NCI-H1417 (cell line): ENCODE results near the gene LTBP1.
A peak's percentile ranks its signal among the peaks of the same experiment; 100 is the strongest.

ENCODE experiments used
- DNase-seq, 3 experiments: peaks; one replicate each; lab custom pipeline; 2025; lab: John Stamatoyannopoulos, UW

Gene LTBP1

GRCh38 chr2:33116799-33117198, 170.0 kb downstream of the LTBP1 start:
- DNase-seq: peak in 2 of 3 experiments; percentile 11 to 32

- no peak for DNase-seq
These were observed 171.9 kb downstream of the LTBP1 start for GRCh38 chr2:33118651-33119050.

- DNase-seq: peak in 2 of 3 experiments; percentile 12 to 58
These were observed 174.7 kb downstream of the LTBP1 start for GRCh38 chr2:33121416-33121815.

GRCh38 chr2:33121925-33122324, 175.2 kb downstream of the LTBP1 start:
- DNase-seq: no peak

GRCh38 chr2:33122726-33123125, 176.0 kb downstream of the LTBP1 start:
- no peak for DNase-seq

- no peak for DNase-seq
These were observed 176.5 kb downstream of the LTBP1 start for GRCh38 chr2:33123216-33123615.

GRCh38 chr2:33126552-33126951, 179.8 kb downstream of the LTBP1 start:
- DNase-seq: no peak

GRCh38 chr2:33126958-33127357, 180.2 kb downstream of the LTBP1 start:
- DNase-seq: no peak

- DNase-seq: no peak
These were observed 182.7 kb downstream of the LTBP1 start for GRCh38 chr2:33129263-33130053.

GRCh38 chr2:33130054-33130447, 183.3 kb downstream of the LTBP1 start:
- peak in 1 of 3 experiments; percentile 56 for DNase-seq

GRCh38 chr2:33130544-33130943, 183.8 kb downstream of the LTBP1 start:
- DNase-seq: no peak

GRCh38 chr2:33131111-33131510, 184.4 kb downstream of the LTBP1 start:
- no peak for DNase-seq

GRCh38 chr2:33131749-33132148, 185.0 kb downstream of the LTBP1 start:
- DNase-seq: no peak

- peak in 1 of 3 experiments; percentile 18 for DNase-seq
These were observed 186.8 kb downstream of the LTBP1 start for GRCh38 chr2:33133454-33133952.

GRCh38 chr2:33134086-33134771, 187.5 kb downstream of the LTBP1 start:
- DNase-seq: peak in 1 of 3 experiments; percentile 96

GRCh38 chr2:33134791-33135560, 188.2 kb downstream of the LTBP1 start:
- peak in 1 of 3 experiments; percentile 42 for DNase-seq

- no peak for DNase-seq
These were observed 188.9 kb downstream of the LTBP1 start for GRCh38 chr2:33135645-33136044.

GRCh38 chr2:33136056-33136455, 189.3 kb downstream of the LTBP1 start:
- DNase-seq: no peak

GRCh38 chr2:33136566-33136965, 189.8 kb downstream of the LTBP1 start:
- DNase-seq: no peak

- DNase-seq: no peak
These were observed 190.6 kb downstream of the LTBP1 start for GRCh38 chr2:33137331-33137730.

- no peak for DNase-seq
These were observed 193.2 kb downstream of the LTBP1 start for GRCh38 chr2:33139949-33140348.

GRCh38 chr2:33141476-33141875, 194.7 kb downstream of the LTBP1 start:
- DNase-seq: no peak
